ENCODE measurements around the gene CABP7. TPM values are rescaled to one million over a fixed set of nuclear protein-coding genes. Genes with fewer than 3 reads are reported as not detected.

The CABP7 gene
- total RNA-seq, 1 donor from 2014 or later, result not detected

DNA sequence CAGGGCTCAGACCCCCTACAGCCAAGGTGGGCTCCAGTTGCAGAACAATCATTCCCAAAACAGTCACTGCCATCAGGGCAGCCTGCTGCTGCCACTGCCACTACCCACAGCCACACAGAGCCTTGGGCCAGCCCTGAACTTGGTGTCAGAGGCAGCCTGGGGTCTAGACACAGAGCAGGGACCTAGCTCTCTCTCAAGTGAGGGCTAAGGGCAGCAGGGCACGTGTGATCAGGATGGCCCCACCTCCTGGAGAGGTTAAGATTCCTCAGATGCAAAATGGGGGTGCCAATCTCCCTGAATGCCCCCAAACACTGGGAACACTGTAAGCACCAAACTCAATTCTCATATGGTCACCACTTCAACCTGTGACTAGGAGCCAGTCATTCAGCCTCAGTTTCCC, 15.6 kb downstream of the CABP7 start:
- Histone ChIP-seq H3K36me3 (ENCODE audit: control insufficient read depth, insufficient read depth, low read length) (no peaks in the 10 kb centered on the region), H3K4me3 (ENCODE audit: low read depth, low read length) (no peak overlapping the region), H3K27me3 (ENCODE audit: control insufficient read depth, insufficient read depth, low read length) (no peaks in the 10 kb centered on the region)
- DNase-seq (ENCODE audit: low read depth) (no peak), FAIRE-seq (no peak)
- no peak for TF ChIP-seq CTCF (IDR thresholded peaks at IDR 0.05; ENCODE audit: insufficient read depth, low read length, severe bottlenecking)

- H3K27me3 ChIP-seq (ENCODE audit: control insufficient read depth, insufficient read depth, low read length), result no peaks in the 10 kb centered on the region
- no peak for TF ChIP-seq CTCF (IDR thresholded peaks at IDR 0.05; ENCODE audit: insufficient read depth, low read length, severe bottlenecking)
- H3K4me3 ChIP-seq (ENCODE audit: low read depth, low read length), result no peak overlapping the region
- no peaks in the 10 kb centered on the region for H3K36me3 ChIP-seq (ENCODE audit: control insufficient read depth, insufficient read depth, low read length)
- DNase-seq (ENCODE audit: low read depth) (no peak), FAIRE-seq (no peak)
Observed at GRCh38 chr22:29737251-29738117, 17.7 kb downstream of the CABP7 start.

GRCh38 chr22:29738118-29738815, 18.5 kb downstream of the CABP7 start:
- H3K4me3 ChIP-seq (ENCODE audit: low read depth, low read length), result no peak overlapping the region
- TF ChIP-seq CTCF (IDR thresholded peaks at IDR 0.05; ENCODE audit: insufficient read depth, low read length, severe bottlenecking), result no peak
- DNase-seq (ENCODE audit: low read depth) (no peak), FAIRE-seq (no peak)
- H3K36me3 ChIP-seq (ENCODE audit: control insufficient read depth, insufficient read depth, low read length), result no peaks in the 10 kb centered on the region
- H3K27me3 ChIP-seq (ENCODE audit: control insufficient read depth, insufficient read depth, low read length), result no peaks in the 10 kb centered on the region

DNA sequence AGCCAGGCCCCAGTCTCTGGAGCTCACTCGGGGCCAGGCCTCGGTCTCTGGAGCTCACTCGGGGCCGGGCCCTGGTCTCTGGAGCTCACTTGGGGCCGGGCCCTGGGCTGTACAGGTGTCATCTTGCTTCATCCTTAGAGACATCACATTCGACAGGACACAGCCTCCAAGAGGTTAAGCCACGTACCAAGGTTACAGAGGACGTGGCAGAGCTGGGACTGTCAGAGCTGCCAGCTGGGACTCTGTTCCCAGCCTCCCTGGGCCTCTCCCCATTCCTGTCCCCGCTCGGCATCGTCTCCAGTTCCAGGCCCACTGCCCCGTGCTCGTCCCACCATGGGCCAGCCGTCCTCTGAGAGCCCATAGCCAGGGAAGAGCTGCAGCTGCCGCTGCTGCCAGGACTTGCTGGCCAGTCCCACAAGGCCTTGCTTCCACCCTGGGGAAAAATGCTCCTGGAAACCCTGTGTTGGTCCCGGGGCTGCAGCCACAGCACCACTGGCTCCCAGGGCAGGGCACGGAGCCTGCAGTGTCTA, 19.6 kb downstream of the CABP7 start:
- no peak for TF ChIP-seq CTCF (IDR thresholded peaks at IDR 0.05; ENCODE audit: insufficient read depth, low read length, severe bottlenecking)
- no peaks in the 10 kb centered on the region for H3K36me3 ChIP-seq (ENCODE audit: control insufficient read depth, insufficient read depth, low read length)
- FAIRE-seq (no peak), DNase-seq (ENCODE audit: low read depth) (no peak)
- H3K27me3 ChIP-seq (ENCODE audit: control insufficient read depth, insufficient read depth, low read length), result no peaks in the 10 kb centered on the region
- H3K4me3 ChIP-seq (ENCODE audit: low read depth, low read length), result no peak overlapping the region

DNA sequence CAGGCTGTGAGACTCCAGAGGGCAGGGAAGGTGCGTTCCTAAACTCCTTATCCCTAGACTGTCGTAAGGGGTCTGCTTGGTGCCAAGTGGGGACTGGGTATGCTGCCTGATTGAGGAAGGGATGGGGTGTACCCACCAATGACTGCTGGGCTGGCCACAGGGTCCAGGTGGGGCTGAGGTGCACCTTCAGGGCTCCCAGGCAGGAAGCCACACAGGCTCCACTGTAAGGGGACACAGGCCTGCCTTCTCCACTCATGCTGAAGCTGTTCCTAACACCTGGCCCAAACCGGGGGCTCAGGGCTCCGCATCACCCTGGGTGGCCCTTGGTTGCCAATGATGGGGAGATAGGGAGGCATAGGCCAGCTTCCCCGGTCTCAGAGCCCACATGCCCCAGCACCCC, 20.4 kb downstream of the CABP7 start:
- TF ChIP-seq CTCF (IDR thresholded peaks at IDR 0.05; ENCODE audit: insufficient read depth, low read length, severe bottlenecking), result no peak
- no peaks in the 10 kb centered on the region for H3K36me3 ChIP-seq (ENCODE audit: control insufficient read depth, insufficient read depth, low read length)
- no peak for DNase-seq (ENCODE audit: low read depth)
- no peaks in the 10 kb centered on the region for H3K27me3 ChIP-seq (ENCODE audit: control insufficient read depth, insufficient read depth, low read length)
- H3K4me3 ChIP-seq (ENCODE audit: low read depth, low read length), result no peak overlapping the region
- FAIRE-seq, result no peak

Measured in bronchial epithelial cell (primary cell).